GM23248 (cell line): ENCODE data around the gene IL1RAPL2.

Experiments
- EZH2 ChIP-seq: fragments of 200-600 bp; sonication (generic); IDR thresholded peaks from 2 replicates; pipeline ENCODE4 v1.6.1; 2018; ENCODE audit warnings: antibody characterized with exemption, mild to moderate bottlenecking; ENCODE audit not compliant: insufficient read depth, poor library complexity, severe bottlenecking
- EZH2phosphoT487 ChIP-seq: fragments of 200-600 bp; sonication (generic); IDR thresholded peaks from 2 replicates; pipeline ENCODE4 v1.6.1; 2018; ENCODE audit warnings: antibody characterized with exemption, moderate library complexity, mild to moderate bottlenecking, low read depth; ENCODE audit not compliant: insufficient read depth

- TF ChIP-seq EZH2phosphoT487 (no peak), EZH2 (no peak)
Observed at GRCh38 chrX:105013719-105014118, 447.7 kb downstream of the IL1RAPL2 start.
